Mesenchymal stem cell (in vitro differentiated cells and primary cell): Measurements from ENCODE around the gene NAPB.
A peak's percentile ranks its signal among the peaks of the same experiment; 100 is the strongest.

Experiments
- DNase-seq: peaks from one replicate; pipeline ENCODE4 v3.0.0-alpha.2; 2013
- H2AFZ ChIP-seq: one replicate; pipeline ENCODE4 v1.6.1; 2013; ENCODE audit warnings: low read depth, mild to moderate bottlenecking, control low read depth, inconsistent platforms, low read length, moderate library complexity
- H2AK5ac ChIP-seq: 2 replicates; pipeline ENCODE4 v1.6.1; 2013; ENCODE audit warnings: low read length, moderate library complexity, mild to moderate bottlenecking, inconsistent platforms; ENCODE audit not compliant: severe bottlenecking
- H2BK120ac ChIP-seq: one replicate; pipeline ENCODE4 v1.6.1; 2013; ENCODE audit warnings: low read depth, mild to moderate bottlenecking, inconsistent platforms, low read length, moderate library complexity
- H2BK12ac ChIP-seq, 2 experiments: one replicate each; pipeline ENCODE4 v1.6.1; 2013; ENCODE audit warnings: inconsistent platforms in 2 of 2, low read length in 2 of 2, mild to moderate bottlenecking in 2 of 2, moderate library complexity in 2 of 2, control low read depth in 1 of 2
- H2BK15ac ChIP-seq: one replicate; pipeline ENCODE4 v1.6.1; 2013; ENCODE audit warnings: mild to moderate bottlenecking, low read depth, inconsistent platforms; ENCODE audit not compliant: poor library complexity, severe bottlenecking
- H2BK5ac ChIP-seq: 2 replicates; pipeline ENCODE4 v1.6.1; 2013; ENCODE audit warnings: low read depth, mild to moderate bottlenecking, low read length, control low read depth, inconsistent platforms; ENCODE audit not compliant: poor library complexity, severe bottlenecking
- H3K14ac ChIP-seq, 2 experiments: one replicate each; pipeline ENCODE4 v1.6.1; 2013; ENCODE audit warnings: inconsistent platforms in 2 of 2, low read length in 2 of 2, control low read depth in 1 of 2, mild to moderate bottlenecking in 1 of 2, moderate library complexity in 1 of 2
- H3K18ac ChIP-seq, 2 experiments: one replicate each; pipeline ENCODE4 v1.6.1; 2013; ENCODE audit warnings: inconsistent platforms in 2 of 2, low read length in 2 of 2, control low read depth in 1 of 2, low read depth in 1 of 2, mild to moderate bottlenecking in 1 of 2
- H3K23ac ChIP-seq, 2 experiments: one replicate each; pipeline ENCODE4 v1.6.1; 2013; ENCODE audit warnings: inconsistent platforms in 2 of 2, low read length in 2 of 2, mild to moderate bottlenecking in 2 of 2, moderate library complexity in 2 of 2, control low read depth in 1 of 2
- H3K27ac ChIP-seq: 2 replicates; pipeline ENCODE4 v1.5.1; 2013; ENCODE audit warnings: mild to moderate bottlenecking, moderate library complexity, low read length, control low read depth, inconsistent platforms; ENCODE audit not compliant: poor library complexity, severe bottlenecking
- H3K27me3 ChIP-seq, 2 experiments: 2 replicates each; pipeline versions ENCODE4 v1.6.1 to v1.7.0; 2013; ENCODE audit warnings: low read length in 2 of 2, mild to moderate bottlenecking in 2 of 2, moderate library complexity in 2 of 2, control low read depth in 1 of 2, inconsistent platforms in 1 of 2; ENCODE audit not compliant: control insufficient read depth in 1 of 2, insufficient read depth in 1 of 2
- H3K36me3 ChIP-seq, 2 experiments: 2 replicates each; pipeline versions ENCODE4 v1.6.1 to v1.7.0; 2013; ENCODE audit warnings: low read length in 2 of 2, control low read depth in 1 of 2, inconsistent platforms in 1 of 2, low read depth in 1 of 2, mild to moderate bottlenecking in 1 of 2; ENCODE audit not compliant: insufficient read depth in 2 of 2, control insufficient read depth in 1 of 2
- H3K4ac ChIP-seq, 2 experiments: one replicate each; pipeline ENCODE4 v1.6.1; 2013; ENCODE audit warnings: inconsistent platforms in 2 of 2, low read length in 2 of 2, mild to moderate bottlenecking in 2 of 2, moderate library complexity in 2 of 2, control low read depth in 1 of 2, low read depth in 1 of 2
- H3K4me1 ChIP-seq: 2 replicates; pipeline ENCODE4 v1.6.1; 2013; ENCODE audit warnings: low read depth, low read length, control low read depth; ENCODE audit not compliant: control insufficient read depth, insufficient read depth
- H3K4me2 ChIP-seq: 2 replicates; pipeline ENCODE4 v1.6.1; 2013; ENCODE audit warnings: low read length, mild to moderate bottlenecking, inconsistent platforms; ENCODE audit not compliant: poor library complexity, severe bottlenecking
- H3K4me3 ChIP-seq, 2 experiments: 2 replicates each; pipeline versions ENCODE4 v1.5.1 to v1.7.0; 2013; ENCODE audit warnings: low read length in 2 of 2, mild to moderate bottlenecking in 2 of 2, control low read depth in 1 of 2, low read depth in 1 of 2; ENCODE audit not compliant: insufficient read depth in 1 of 2
- H3K79me1 ChIP-seq: replicated peaks from 2 replicates; pipeline ENCODE4 v1.6.1; 2013; ENCODE audit warnings: mild to moderate bottlenecking, control low read depth, low read length, inconsistent platforms; ENCODE audit not compliant: poor library complexity, severe bottlenecking
- H3K9ac ChIP-seq: 2 replicates; pipeline ENCODE4 v1.7.0; 2013; ENCODE audit warnings: mild to moderate bottlenecking, low read length, moderate library complexity
- H3K9me3 ChIP-seq: 2 replicates; pipeline ENCODE4 v1.7.0; 2013; ENCODE audit warnings: mild to moderate bottlenecking, low read length; ENCODE audit not compliant: control insufficient read depth
- H4K8ac ChIP-seq: one replicate; pipeline ENCODE4 v1.6.1; 2013; ENCODE audit warnings: inconsistent platforms, mild to moderate bottlenecking, low read length, moderate library complexity
- H4K91ac ChIP-seq: one replicate; pipeline ENCODE4 v1.6.1; 2013; ENCODE audit warnings: mild to moderate bottlenecking, low read length, inconsistent platforms
- WGBS: methylation state at CpG from one replicate; pipeline ENCODE4 v1.1.7; 2013; ENCODE audit warnings: mixed read lengths; 5-methylcytosine and 5-hydroxymethylcytosine counted together

The NAPB gene

DNA sequence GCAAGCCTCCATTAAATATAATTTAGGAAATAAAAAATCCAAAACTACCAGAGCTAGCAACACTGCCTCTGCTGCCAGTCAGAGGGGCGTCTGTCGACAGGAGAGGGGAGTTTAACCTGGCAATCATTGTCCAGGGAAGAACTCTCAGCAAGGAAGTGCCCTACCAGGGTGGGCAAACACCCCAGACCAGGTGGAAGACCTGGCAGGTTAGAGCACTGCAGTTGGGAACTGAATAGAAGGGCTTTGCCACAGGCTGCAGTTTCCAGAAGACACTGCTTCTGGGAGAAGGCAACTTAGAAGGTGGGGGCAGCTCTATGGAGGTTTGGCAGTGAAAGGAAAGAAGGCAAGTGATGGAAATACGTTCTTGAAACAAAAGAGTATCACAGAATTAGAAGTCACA is 11.5 kb downstream of the NAPB start:
- Histone ChIP-seq H3K9ac (no peak overlapping the region), H3K27ac (no peak overlapping the region), H2BK5ac (no peak overlapping the region), H3K14ac (peak overlapping the region in 1 of 2 experiments; percentile 55), H2BK15ac (no peak overlapping the region), H2BK12ac (peak overlapping the region in 1 of 2 experiments; percentile 31), H3K4me1 (peaks cover 3% of the 10 kb centered on the region), H2BK120ac (peak overlapping the region; percentile 6), H3K27me3 (no peaks in the 10 kb centered on the region), H2AK5ac (no peak overlapping the region), H3K79me1 (peaks cover 10% of the 10 kb centered on the region), H3K18ac (peak overlapping the region in 1 of 2 experiments; percentile 34), H3K9me3 (no peaks in the 10 kb centered on the region), H4K91ac (no peak overlapping the region), H2AFZ (no peak overlapping the region), H4K8ac (no peak overlapping the region), H3K23ac (no peak overlapping the region), H3K4me3 (no peak overlapping the region), H3K4ac (no peak overlapping the region), H3K36me3 (no peaks in the 10 kb centered on the region), H3K4me2 (no peak overlapping the region)
- WGBS: 95% methylated on average over 3 of the region's 3 CpGs
- no peak for DNase-seq

DNA sequence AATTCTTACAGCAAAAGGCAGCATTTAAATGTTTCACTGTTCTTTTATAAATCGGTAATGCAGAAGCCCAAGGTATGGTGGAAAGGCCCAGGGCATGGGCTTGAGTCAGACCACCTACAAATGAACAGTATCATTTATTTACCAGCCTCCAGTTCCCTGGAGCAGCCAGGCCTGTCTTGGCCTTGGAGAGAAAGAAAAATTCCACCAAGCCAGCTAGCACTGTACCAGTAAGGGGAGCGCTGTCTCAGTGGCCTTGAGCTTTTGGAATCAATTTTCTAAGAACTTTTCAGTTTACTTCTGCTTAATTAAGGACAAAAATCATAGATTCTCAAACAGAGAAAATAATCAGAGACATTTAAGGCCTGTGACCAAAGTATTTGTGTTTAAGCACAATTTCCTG is 12.3 kb downstream of the NAPB start:
- Histone ChIP-seq H3K79me1 (peaks cover 10% of the 10 kb centered on the region), H2BK5ac (no peak overlapping the region), H3K27me3 (no peaks in the 10 kb centered on the region), H2BK15ac (no peak overlapping the region), H2AFZ (no peak overlapping the region), H3K27ac (no peak overlapping the region), H3K4ac (no peak overlapping the region), H3K4me1 (peaks cover 3% of the 10 kb centered on the region), H3K4me2 (no peak overlapping the region), H2BK120ac (no peak overlapping the region), H4K8ac (no peak overlapping the region), H2BK12ac (no peak overlapping the region), H2AK5ac (no peak overlapping the region), H3K4me3 (no peak overlapping the region), H3K18ac (no peak overlapping the region), H3K9ac (no peak overlapping the region), H3K9me3 (no peaks in the 10 kb centered on the region), H3K23ac (no peak overlapping the region), H3K14ac (no peak overlapping the region), H3K36me3 (no peaks in the 10 kb centered on the region), H4K91ac (no peak overlapping the region)
- DNase-seq: no peak
- 91% methylated on average over 1 of the region's 2 CpGs for WGBS

DNA sequence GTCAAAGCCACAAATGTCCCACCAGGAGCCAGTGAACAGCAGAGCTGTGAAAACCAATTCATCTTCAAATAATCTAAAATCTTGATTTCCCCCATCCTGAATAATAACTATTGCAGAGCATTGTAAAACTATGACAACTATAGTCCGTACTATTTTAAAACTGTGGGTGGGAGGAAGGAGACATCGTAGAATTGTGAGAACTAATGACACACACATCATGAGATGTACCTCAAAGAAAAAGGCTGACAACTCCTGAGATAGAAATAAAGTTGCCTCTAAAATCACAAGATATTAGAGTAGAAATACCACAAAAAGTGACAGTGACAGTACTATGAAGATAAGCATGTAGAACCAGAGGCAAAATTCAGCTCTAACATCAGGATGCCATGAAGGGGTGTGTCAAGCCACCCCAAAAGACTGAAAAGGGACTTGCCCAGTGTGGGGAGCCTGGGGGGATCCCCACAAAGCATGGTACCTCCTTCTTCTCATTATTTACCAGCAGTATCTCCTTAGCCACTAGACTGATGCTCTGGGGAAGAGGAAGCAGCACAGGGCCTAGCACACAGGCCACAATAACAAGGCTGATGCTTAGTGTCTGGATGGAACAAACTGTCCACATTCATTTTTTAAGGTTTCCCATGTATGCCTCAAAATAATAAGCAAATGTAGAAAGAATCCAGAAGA is 13.4 kb downstream of the NAPB start:
- Histone ChIP-seq H3K23ac (no peak overlapping the region), H2AFZ (no peak overlapping the region), H3K9ac (no peak overlapping the region), H2BK5ac (no peak overlapping the region), H3K4ac (no peak overlapping the region), H4K8ac (no peak overlapping the region), H2AK5ac (no peak overlapping the region), H3K4me3 (no peak overlapping the region), H2BK12ac (no peak overlapping the region), H3K27me3 (no peaks in the 10 kb centered on the region), H3K36me3 (peaks cover 0 to under 1% of the 10 kb centered on the region in 2 experiments), H3K4me1 (peaks cover 3% of the 10 kb centered on the region), H3K79me1 (peaks cover 13% of the 10 kb centered on the region), H3K27ac (no peak overlapping the region), H3K4me2 (no peak overlapping the region), H2BK15ac (no peak overlapping the region), H4K91ac (no peak overlapping the region), H3K14ac (no peak overlapping the region), H3K9me3 (no peaks in the 10 kb centered on the region), H3K18ac (no peak overlapping the region), H2BK120ac (no peak overlapping the region)
- DNase-seq: no peak
- WGBS: no CpG with 5 or more reads among the region's 2 CpGs

DNA sequence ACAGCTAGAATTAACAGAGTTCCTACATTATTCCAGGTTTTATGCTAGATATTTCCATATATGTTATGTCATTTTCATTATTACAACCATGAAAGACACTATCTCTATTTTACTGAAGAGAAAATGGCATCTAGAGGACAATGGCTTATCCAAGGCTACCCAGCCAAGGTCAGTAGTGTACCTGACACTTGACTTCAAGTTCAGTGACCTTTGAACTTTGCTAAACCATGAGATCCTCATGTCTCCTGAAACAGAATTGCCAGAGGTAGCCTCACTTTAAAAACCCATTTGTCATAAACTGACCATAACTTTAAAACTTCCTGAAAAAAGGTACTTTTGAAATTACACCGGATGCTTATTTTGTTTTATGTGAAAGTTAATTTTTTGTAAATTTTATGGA is 14.4 kb downstream of the NAPB start:
- Histone ChIP-seq H3K18ac (no peak overlapping the region), H2AK5ac (no peak overlapping the region)
- WGBS: 100% methylated on average over 1 of the region's 1 CpG

More for the DNA sequence above, 14.4 kb downstream of the NAPB start:
- Histone ChIP-seq H3K36me3 (peaks cover 0 to 10% of the 10 kb centered on the region in 2 experiments), H3K23ac (no peak overlapping the region), H4K8ac (no peak overlapping the region), H4K91ac (no peak overlapping the region), H2BK120ac (no peak overlapping the region), H3K9ac (no peak overlapping the region), H3K14ac (no peak overlapping the region), H2BK5ac (no peak overlapping the region), H3K79me1 (peaks cover 15% of the 10 kb centered on the region), H2BK15ac (no peak overlapping the region), H3K9me3 (no peaks in the 10 kb centered on the region), H3K4me2 (no peak overlapping the region), H3K4me1 (peaks cover 3% of the 10 kb centered on the region), H2BK12ac (no peak overlapping the region), H3K4me3 (no peak overlapping the region), H2AFZ (no peak overlapping the region), H3K4ac (no peak overlapping the region), H3K27me3 (no peaks in the 10 kb centered on the region), H3K27ac (no peak overlapping the region)
- no peak for DNase-seq
